Keratinocyte (primary cell): ENCODE results near the gene TTLL5. TPM values are rescaled to one million over a fixed set of nuclear protein-coding genes. Genes with fewer than 3 reads are reported as not detected.

Experiments used
- DNase-seq: peaks from one replicate; pipeline ENCODE4 v3.0.0-alpha.2; 2011; ENCODE audit warnings: low read depth, missing footprints, low spot score
- FAIRE-seq: peaks from 2 replicates; lab custom pipeline; 2011; peaks lifted over from hg19 to GRCh38; lab: Jason Lieb, UNC
- H2AFZ ChIP-seq: 2 replicates; pipeline ENCODE4 v1.6.0; 2012; ENCODE audit warnings: low read length, control low read depth, inconsistent platforms; ENCODE audit not compliant: control insufficient read depth
- H3K27ac ChIP-seq: 2 replicates; pipeline ENCODE4 v1.5.1; 2011; ENCODE audit warnings: low read length; ENCODE audit not compliant: control insufficient read depth, insufficient read depth
- H3K27me3 ChIP-seq: 3 replicates; pipeline ENCODE4 v1.6.0; 2011; ENCODE audit warnings: low read length; ENCODE audit not compliant: control insufficient read depth, insufficient read depth; ENCODE audit errors: extremely low read depth
- H3K36me3 ChIP-seq, 2 experiments: 2 replicates in 1 of 2; 3 replicates in 1 of 2; pipeline ENCODE4 v1.5.1; 2011; ENCODE audit warnings: low read length in 2 of 2, mild to moderate bottlenecking in 1 of 2; ENCODE audit not compliant: control insufficient read depth in 2 of 2, insufficient read depth in 2 of 2; ENCODE audit errors: extremely low read depth in 1 of 2
- H3K4me1 ChIP-seq: 3 replicates; pipeline ENCODE4 v1.5.1; 2011; ENCODE audit warnings: low read length; ENCODE audit not compliant: control insufficient read depth, insufficient read depth; ENCODE audit errors: extremely low read depth
- H3K4me2 ChIP-seq: 3 replicates; pipeline ENCODE4 v1.6.0; 2011; ENCODE audit warnings: low read depth, low read length; ENCODE audit not compliant: control insufficient read depth, insufficient read depth; ENCODE audit errors: extremely low read depth
- H3K4me3 ChIP-seq, 3 experiments: fragments of 200-600 bp in 1 of 3; sonication (generic) in 1 of 3; 2 replicates in 2 of 3; 3 replicates in 1 of 3; pipeline ENCODE4 v1.5.1; 2011 to 2016; ENCODE audit warnings: low read length in 3 of 3, mild to moderate bottlenecking in 3 of 3, control low read depth in 2 of 3, inconsistent platforms in 1 of 3, low read depth in 1 of 3, mixed read lengths in 1 of 3, mixed run types in 1 of 3, moderate library complexity in 1 of 3; ENCODE audit not compliant: control insufficient read depth in 2 of 3, insufficient read depth in 2 of 3; ENCODE audit errors: extremely low read depth in 1 of 3
- H3K79me2 ChIP-seq: 2 replicates; pipeline ENCODE4 v1.6.0; 2012; ENCODE audit warnings: low read length; ENCODE audit not compliant: control insufficient read depth, insufficient read depth
- H3K9ac ChIP-seq: 3 replicates; pipeline ENCODE4 v1.6.0; 2011; ENCODE audit warnings: low read length; ENCODE audit not compliant: control insufficient read depth, insufficient read depth; ENCODE audit errors: extremely low read depth
- H3K9me1 ChIP-seq: 3 replicates; pipeline ENCODE4 v1.6.0; 2011; ENCODE audit warnings: low read length; ENCODE audit not compliant: control insufficient read depth, insufficient read depth; ENCODE audit errors: extremely low read depth
- H3K9me3 ChIP-seq: 2 replicates; pipeline ENCODE4 v1.5.1; 2012; ENCODE audit warnings: low read depth, low read length; ENCODE audit not compliant: control insufficient read depth
- H4K20me1 ChIP-seq: 3 replicates; pipeline ENCODE4 v1.6.0; 2011; ENCODE audit warnings: low read length; ENCODE audit not compliant: control insufficient read depth, insufficient read depth; ENCODE audit errors: extremely low read depth
- CTCF ChIP-seq, 3 experiments: IDR thresholded peaks in 1 of 3; conservative IDR thresholded peaks in 1 of 3; optimal IDR thresholded peaks in 1 of 3; 2 replicates in 2 of 3; 3 replicates in 1 of 3; pipeline versions ENCODE3 to v1.5.1; 2011; ENCODE audit warnings: low read length in 3 of 3, mild to moderate bottlenecking in 3 of 3, moderate library complexity in 2 of 3, control low read depth in 1 of 3, inconsistent platforms in 1 of 3; ENCODE audit not compliant: insufficient read depth in 2 of 3; ENCODE audit errors: extremely low read depth in 1 of 3
- EZH2 ChIP-seq: IDR thresholded peaks from one replicate; pipeline ENCODE4 v1.6.1; 2012; ENCODE audit warnings: inconsistent platforms, mild to moderate bottlenecking, low read length, moderate library complexity
- dilution Hi-C: fragments of 300-500 bp; cut with MboI; formaldehyde crosslinking; loops from one replicate; pipeline ENCODE4 v1.7.0; 2020; ENCODE audit warnings: low sequenced_read_pairs; ENCODE audit not compliant: extremely low pct_ligation_motif_present
- polyA plus RNA-seq, 5 experiments: library from polyadenylated mRNA; depleted of rRNA in 3 of 5; stranded (reverse) in 3 of 5; stranded (forward) in 1 of 5; unstranded in 1 of 5; fragments of >200 nt; gene quantifications; 1 replicate in 1 of 5; 2 replicates in 3 of 5; 3 replicates in 1 of 5; pipeline versions ENCODE4 v1.2.1 to v1.2.3, GENCODE V29; 2011 to 2012; ENCODE audit warnings: missing spikeins in 2 of 5, low read depth in 1 of 5, low replicate concordance in 1 of 5

Gene TTLL5
- polyA plus RNA-seq, 1 donor (not counting 4 experiments of a cell fraction or from before 2014, with no cell fraction given), result 20.7 TPM

GRCh38 chr14:75913183-75913582, 252.1 kb downstream of the TTLL5 start:
- no peaks in the 10 kb centered on the region for H4K20me1 ChIP-seq
- no peak overlapping the region for H3K9ac ChIP-seq
- no peak overlapping the region for H3K4me2 ChIP-seq
- H3K27me3 ChIP-seq, result no peaks in the 10 kb centered on the region
- FAIRE-seq (no peak), DNase-seq (no peak)
- no peaks in the 10 kb centered on the region for H3K9me3 ChIP-seq
- peaks cover under 1 to 1% of the 10 kb centered on the region in 2 experiments for H3K36me3 ChIP-seq
- no peak overlapping the region for H3K4me3 ChIP-seq
- no peak overlapping the region for H3K27ac ChIP-seq
- H2AFZ ChIP-seq, result no peak overlapping the region
- dilution Hi-C loops, result no loop called here
- no peaks in the 10 kb centered on the region for H3K9me1 ChIP-seq
- TF ChIP-seq EZH2 (no peak), CTCF (optimal IDR thresholded peaks at IDR 0.05 in 1 of 3, IDR thresholded peaks at IDR 0.05 in 1 of 3, conservative IDR thresholded peaks at IDR 0.05 in 1 of 3; ENCODE audit: extremely low read depth in 1 of 3, insufficient read depth in 2 of 3, low read length in 3 of 3) (no peak)
- H3K79me2 ChIP-seq, result no peaks in the 10 kb centered on the region
- peaks cover 4% of the 10 kb centered on the region for H3K4me1 ChIP-seq

GRCh38 chr14:75915045-75915444, 254.0 kb downstream of the TTLL5 start:
- no peak overlapping the region for H2AFZ ChIP-seq
- no peaks in the 10 kb centered on the region for H3K9me1 ChIP-seq
- no peak overlapping the region for H3K9ac ChIP-seq
- no peaks in the 10 kb centered on the region for H3K79me2 ChIP-seq
- FAIRE-seq, result no peak
- H3K27ac ChIP-seq, result no peak overlapping the region
- TF ChIP-seq CTCF (optimal IDR thresholded peaks at IDR 0.05 in 1 of 3, IDR thresholded peaks at IDR 0.05 in 1 of 3, conservative IDR thresholded peaks at IDR 0.05 in 1 of 3; ENCODE audit: extremely low read depth in 1 of 3, insufficient read depth in 2 of 3, low read length in 3 of 3), result no peak
- TF ChIP-seq EZH2, result no peak
- H3K4me3 ChIP-seq, result no peak overlapping the region
- no peaks in the 10 kb centered on the region for H3K27me3 ChIP-seq
- no peaks in the 10 kb centered on the region for H3K9me3 ChIP-seq
- H3K4me2 ChIP-seq, result no peak overlapping the region
- peaks cover 4% of the 10 kb centered on the region for H3K4me1 ChIP-seq
- H4K20me1 ChIP-seq, result no peaks in the 10 kb centered on the region
- no peak for DNase-seq
- dilution Hi-C loops, result no loop called here
- peaks cover 0 to 1% of the 10 kb centered on the region in 2 experiments for H3K36me3 ChIP-seq
